HG03565 (cell line): ENCODE data around the gene GOLGA8R.
"Not testable (repeated sequence)": the region's sequence is repeated elsewhere in the genome, so short reads cannot be mapped to it uniquely, and the experiment has no call there.

Experiments used
- ATAC-seq: cut with Tn5 transposase; IDR thresholded peaks from one replicate; pipeline ENCODE4 v1.9.1; 2021; ENCODE audit warnings: mild to moderate bottlenecking, moderate library complexity; ENCODE audit not compliant: unreplicated experiment

GOLGA8R gene, protein sequence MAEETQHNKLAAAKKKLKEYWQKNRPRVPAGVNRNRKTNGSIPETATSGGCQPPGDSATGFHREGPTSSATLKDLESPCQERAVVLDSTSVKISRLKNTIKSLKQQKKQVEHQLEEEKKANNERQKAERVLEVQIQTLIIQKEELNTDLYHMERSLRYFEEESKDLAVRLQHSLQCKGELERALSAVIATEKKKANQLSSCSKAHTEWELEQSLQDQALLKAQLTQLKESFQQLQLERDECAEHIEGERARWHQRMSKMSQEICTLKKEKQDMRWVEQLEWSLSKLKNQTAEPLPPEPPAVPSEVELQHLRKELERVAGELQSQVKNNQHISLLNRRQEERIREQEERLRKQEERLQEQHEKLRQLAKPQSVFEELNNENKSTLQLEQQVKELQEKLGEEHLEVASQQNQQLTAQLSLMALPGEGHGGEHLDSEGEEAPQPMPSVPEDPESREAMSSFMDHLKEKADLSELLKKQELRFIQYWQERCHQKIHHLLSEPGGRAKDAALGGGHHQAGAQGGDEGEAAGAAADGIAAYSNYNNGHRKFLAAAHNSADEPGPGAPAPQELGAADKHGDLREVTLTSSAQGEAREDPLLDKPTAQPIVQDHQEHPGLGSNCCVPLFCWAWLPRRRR

DNA sequence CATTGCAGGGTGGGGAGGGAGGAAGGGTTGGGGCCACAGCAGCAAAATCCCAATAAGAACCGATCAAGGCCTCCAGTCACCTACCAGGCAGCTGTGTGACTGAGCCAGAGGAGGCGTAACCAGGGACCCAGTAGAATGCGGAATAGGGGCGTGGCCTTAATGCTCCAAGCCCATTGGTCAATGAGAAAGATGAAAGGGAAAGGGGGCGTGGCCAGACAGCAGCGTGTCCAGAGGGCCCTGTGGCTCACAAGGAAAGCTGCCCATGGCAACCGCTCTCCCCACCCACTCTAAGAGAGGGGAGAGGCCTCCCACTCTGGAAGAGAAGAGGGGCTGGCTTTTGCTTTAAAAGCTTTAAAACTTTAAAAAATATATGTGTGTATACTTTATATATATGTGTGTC is at the start of gene GOLGA8R:
Gene GOLGA8R, minus strand, starts transcription at position 101 of the 400 bp plus-strand sequence. Its CDS starts 98 bp downstream, at position 3.
- ATAC-seq: not testable (repeated sequence)

DNA sequence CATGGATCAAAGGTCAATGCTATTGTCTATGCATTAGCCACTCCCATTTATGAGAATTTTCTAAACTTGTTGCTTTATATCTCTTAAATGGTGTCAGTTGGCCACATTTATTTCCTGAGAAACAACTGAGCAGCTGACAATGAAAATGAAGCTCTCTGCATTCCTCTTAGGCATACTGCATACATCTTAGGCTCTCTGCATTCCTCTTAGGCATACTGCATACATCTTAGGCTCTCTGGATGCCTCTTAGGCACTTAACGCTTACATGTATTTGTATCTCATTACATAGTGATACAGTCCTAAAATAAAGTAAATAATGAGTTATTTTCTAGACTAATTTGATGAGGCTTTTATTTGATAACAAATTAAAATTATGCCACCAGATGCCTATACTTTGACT is 49.8 kb upstream of the GOLGA8R start:
- ATAC-seq: not testable (repeated sequence)

DNA sequence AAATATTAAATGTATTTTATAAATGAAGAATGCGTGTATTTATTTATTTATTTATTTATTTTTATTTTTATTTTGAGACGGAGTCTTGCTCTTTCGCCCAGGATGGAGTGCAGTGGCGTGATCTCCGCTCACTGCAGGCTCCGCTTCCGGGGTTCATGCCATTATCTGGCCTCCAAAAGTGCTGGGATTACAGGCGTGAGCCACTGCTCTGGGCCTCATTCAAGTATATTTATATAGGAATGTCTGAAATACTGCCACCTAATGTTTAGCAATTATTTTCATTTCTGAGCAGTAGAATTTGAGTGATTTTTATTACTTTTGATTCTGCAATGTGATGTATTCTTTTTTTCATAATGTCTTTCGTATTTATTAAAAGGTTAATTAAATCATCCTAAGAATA is 48.1 kb upstream of the GOLGA8R start:
- ATAC-seq: not testable (repeated sequence)

DNA sequence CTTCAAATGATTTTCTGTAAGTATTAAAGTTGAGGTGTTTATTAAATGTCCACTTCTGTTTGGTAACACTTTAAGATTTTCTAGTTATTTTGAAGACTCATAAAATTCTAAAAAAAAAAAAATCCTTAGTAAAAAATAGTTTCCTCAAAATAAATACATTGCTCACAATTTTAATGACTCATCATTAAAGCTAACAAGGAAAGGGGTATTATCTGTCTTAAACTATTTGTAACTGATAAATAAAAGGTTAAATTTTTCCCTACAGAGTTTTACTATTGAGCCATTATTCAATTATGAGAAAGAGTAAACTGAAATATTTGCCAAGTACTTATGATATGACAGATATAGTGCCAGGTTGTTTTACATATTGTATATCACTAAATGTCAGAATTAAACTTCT is 38.6 kb upstream of the GOLGA8R start:
- ATAC-seq: not testable (repeated sequence)

DNA sequence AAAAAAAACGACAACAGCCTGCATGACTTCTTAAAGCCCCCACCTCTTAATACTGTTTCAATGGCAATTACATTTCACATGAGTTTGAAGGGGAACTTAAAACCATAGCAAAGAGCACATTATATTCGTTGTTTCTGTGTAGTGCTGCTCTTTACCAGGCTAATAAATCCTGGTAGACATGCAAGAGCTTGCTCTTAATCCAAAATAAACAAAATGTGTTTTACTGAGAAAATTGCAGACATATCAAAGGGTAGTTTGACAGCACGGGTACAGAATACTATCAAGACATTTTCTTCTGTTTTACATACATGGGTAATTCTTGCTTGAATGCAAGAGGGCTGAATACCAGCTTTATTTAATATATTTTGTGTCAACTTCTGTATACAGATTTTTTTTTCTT is 24.3 kb upstream of the GOLGA8R start:
- not testable (repeated sequence) for ATAC-seq

DNA sequence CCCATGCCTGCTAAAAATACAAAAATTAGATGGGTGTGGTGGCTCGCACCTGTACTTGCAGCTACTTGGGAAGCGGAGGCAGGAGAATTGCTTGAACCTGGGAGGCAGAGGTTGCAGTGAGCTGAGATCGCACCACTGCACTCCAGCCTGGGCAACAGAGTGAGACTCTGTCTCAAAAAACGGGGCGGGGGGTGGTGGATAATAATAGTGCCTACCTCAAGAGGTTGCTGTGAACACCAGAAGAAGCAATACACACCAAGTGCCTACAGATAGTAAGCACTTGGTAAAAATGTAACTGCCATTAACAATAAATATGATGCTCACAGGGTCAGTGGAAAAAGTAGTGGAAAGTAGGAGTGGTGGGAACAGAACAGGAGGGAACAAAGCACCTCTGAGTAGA is 21.8 kb upstream of the GOLGA8R start:
- ATAC-seq: not testable (repeated sequence)

DNA sequence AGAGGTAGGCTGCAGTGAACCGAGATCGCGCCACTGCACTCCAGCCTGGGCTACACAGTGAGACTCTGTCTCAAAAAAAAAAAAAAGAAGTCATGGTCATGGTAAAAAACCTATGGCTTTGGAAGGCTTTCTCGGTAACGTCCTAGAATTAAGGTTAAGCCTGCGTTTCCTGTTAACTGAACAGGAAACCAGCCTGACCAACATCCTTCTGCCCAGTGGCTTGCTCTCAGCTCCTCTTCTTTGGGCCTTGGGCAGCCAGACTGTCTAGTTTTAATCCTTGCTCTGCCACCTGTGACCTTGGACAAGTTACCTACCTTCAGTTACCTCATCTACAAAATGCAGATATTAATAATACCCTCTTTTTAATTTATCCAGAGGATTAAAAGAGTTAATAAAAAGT is 6.7 kb upstream of the GOLGA8R start:
- ATAC-seq: not testable (repeated sequence)

DNA sequence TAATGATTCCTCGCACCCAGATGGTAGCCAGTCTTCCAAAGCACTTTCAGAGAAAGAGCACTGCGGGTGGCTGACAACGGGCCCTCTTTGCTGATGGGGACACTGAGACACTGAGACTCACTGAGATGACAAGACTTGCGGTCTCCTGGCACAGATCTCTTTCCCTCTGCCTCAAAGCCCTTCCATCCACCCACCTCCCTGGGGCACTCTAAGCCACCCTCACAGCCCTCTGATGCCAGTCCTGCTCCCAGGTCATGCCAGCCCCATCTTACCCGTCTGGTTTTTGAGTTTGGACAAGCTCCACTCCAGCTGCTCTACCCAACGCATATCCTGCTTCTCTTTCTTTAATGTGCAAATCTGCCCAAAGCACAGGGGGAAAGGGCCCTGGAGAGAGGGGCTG is 6.4 kb downstream of the GOLGA8R start:
- not testable (repeated sequence) for ATAC-seq

DNA sequence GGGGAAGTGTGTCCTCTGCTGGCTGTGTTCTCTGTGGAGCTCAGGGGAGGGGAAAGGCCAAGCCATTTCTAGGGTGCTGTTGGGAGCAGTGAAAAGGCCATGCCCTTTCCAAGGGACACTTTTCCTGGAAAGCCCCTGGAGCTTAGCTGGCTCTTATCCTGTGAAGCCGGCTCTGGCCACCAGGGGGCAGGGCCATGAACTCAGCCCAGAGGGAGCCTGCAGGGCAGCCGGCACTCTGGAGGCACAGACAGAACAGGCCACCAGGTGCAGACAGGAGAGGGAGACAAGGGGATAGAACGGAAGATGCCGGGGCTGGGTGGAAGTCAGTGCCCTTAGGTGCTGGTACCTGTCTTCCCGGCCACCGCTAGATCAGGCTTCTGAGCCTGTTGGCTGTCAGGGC is 15.1 kb downstream of the GOLGA8R start:
- not testable (repeated sequence) for ATAC-seq

DNA sequence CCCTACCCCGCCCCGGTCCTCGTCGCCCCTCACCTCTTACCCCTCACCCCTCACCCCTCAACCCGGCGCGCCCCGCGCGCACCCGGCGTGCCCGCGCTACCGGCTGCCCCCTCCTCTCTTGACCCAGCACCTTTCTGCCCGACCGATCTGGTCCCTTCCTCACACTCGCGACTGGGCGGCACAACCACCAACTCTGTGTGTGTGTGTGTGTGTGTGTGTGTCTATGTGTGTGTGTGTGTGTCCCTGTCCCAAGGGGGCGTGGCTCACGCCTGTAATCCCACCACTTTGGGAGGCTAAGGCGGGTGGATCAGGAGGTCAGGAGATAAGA is 20.4 kb downstream of the GOLGA8R start:
- ATAC-seq: not testable (repeated sequence)

DNA sequence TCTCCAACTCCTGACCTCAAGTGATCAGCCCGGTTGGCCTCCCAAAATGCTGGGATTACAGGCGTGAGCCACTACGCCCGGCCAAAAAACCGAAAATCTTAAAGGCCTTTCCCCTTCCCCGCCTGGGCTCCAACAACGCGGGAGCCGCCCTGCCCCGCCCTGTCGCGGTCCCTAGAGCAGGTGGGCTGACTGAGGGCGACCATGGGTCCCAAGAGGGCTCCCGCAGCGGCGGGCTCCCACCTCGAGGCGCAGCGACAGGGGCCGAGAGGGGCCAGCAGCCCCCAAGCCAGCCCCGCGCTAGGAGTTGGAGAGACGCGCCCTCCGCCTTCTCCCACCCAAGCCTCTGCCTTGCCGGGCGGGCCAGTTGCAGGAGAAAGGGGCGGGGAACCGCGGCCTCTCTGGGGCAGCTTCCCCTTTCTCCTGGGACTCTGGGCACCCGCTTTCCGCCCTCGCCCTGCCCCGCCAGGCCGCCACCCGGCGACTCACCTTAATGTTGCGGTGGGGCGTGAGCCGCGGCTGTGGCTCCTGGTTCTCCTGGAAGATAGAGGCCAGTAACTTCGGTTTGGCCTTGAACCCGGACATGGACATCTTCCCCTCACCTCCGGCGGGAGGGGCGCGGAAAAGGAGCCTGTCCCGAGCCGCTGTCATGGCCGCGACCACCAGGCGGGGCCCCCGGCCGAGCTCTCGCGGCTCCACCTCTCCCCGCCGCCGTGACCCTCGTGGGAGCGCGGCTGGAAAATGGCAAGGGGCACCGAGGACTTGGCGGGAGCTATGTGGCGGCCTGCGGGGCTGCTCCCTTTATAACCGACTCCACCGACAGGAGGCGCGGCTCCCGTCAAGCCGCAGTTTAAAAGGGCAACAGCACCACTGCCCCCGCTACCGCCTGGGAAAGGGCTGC is 21.0 kb downstream of the GOLGA8R start, which contains the start of gene CHRFAM7A:
Gene CHRFAM7A, minus strand, starts transcription at position 775 of the 898 bp plus-strand sequence. CDS start 10,189 bp downstream, outside the sequence.
- ATAC-seq: not testable (repeated sequence)

DNA sequence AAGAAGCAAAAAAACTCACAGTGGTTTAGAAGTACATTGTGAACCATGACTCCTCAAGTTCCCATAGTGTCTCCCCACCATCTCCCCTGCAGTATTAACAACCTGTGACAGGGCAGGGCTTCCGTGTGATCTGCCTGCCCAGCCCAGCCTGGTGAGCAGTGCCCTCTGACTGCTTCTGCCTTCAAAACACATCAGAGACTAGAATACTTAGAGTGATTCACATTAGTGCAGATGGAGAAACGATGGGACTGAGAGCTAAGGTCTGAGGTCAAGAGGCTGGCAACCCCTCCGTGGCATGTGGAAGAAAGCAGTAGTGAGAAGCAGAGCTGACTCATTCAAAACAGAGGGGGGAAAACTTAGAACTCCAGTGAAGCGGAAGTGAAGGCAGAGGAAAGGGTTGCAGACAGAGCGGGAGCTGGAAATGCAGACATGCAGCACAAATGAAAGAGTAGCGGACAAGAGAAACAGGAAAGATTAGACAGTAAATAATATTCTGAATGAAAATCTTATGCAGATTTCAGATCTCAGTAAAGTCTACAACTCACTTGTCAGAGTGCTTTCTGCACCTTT is 27.7 kb downstream of the GOLGA8R start:
- ATAC-seq: not testable (repeated sequence)

DNA sequence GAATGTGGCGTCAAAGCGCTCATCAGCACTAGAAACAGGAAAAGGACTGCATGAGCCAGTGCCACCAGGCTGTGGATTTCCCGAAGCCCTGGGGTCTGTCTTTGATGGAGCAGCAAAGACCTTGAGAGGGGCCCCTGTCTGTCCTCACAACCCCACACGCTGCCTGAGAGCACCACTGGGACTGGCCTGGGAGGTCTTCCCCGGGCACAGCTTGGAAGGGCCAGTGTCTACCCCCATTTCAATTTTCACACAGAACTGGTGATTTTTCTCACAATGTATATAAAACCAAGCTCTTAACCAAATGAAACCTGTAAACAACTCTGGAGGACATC is 37.0 kb downstream of the GOLGA8R start:
- ATAC-seq: not testable (repeated sequence)

DNA sequence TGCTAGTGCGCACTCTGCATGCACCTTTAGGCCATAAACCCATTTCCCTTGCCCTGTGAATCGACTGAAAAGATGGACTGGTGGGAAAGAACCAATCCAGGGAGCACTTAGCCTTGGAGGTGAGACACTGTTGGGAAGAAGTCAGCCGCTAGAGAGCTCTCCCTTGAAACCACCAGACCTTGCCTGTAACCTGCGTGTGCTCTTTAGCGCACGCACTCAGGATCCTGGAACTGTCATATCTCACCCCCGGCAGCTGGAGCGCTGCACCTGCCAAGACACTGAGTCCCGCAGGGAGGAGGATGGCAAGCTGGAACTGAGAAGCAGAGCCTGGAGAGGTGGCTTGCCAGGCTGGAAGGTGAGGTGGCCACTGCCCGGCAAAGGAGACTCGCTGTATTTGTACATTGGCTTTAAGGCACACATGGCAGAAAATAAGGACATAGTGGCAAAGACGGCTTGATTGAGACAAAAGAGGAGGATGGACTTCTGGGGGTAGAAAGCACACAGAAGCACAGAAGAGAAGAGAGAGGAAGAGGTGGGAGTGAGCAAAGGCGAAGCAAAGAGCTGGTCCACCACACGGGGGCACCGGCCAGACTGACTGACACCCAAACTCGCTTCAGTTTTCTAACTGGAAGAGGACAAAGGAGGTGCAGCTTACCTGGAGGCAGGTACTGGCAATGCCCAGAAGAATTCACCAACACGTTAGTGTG is 37.5 kb downstream of the GOLGA8R start:
- not testable (repeated sequence) for ATAC-seq

DNA sequence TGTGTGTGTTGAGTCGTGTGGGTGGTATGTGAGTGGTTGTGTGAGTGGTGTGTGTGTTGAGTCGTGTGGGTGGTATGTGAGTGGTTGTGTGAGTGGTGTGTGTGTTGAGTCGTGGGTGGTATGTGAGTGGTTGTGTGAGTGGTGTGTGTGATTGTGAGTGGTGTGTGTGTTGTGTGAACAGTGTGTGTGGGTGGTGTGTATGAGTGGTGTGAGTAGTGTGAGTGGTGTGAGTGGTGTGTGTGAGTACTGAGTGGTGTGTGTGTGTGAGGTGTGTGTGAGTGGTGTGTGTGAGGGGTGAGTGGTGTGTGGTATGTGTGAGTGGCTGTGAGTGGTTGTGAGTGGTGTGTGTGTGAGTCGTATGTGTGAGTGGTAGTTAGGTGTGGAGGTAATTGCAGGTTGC is 38.2 kb downstream of the GOLGA8R start:
- not testable (repeated sequence) for ATAC-seq

DNA sequence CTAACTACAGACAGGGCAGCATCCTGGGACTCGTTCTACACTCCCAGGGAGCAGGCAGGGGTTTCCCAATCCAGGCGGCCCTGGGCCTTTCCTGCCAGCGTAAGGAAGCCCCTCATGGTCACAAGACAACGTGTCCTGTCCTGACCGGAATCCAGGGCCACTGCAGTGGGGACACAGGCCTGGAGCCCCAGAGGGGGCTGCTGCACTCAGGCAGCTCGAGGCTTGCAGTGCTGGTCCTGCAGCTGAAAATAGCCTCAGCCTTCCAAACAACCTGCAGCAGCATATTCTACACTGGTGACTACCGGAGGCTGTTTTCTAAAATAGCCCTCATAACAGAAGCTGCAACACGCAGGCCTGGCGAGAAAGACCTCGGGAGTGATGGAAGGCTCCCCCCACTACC is 39.2 kb downstream of the GOLGA8R start:
- ATAC-seq: not testable (repeated sequence)

DNA sequence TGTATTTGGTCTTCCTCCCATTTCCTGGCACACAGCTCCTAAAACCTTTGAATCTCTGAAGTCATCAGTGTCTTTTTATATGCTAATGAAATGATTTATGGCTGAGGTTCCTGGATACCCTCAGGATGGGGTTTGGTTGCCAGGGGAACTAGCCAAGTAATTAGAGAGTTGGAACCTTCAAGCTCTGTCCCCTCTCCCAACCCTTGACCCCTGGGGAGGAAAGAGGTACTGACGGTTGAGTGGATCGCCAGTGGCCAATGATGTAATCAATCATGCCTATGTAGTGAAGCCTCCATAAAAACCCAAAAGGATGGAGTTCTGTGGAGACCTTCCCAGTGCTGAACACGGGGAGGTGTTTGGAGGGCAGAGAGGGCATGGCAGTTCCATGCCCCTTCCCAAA is 45.8 kb downstream of the GOLGA8R start:
- ATAC-seq: not testable (repeated sequence)

DNA sequence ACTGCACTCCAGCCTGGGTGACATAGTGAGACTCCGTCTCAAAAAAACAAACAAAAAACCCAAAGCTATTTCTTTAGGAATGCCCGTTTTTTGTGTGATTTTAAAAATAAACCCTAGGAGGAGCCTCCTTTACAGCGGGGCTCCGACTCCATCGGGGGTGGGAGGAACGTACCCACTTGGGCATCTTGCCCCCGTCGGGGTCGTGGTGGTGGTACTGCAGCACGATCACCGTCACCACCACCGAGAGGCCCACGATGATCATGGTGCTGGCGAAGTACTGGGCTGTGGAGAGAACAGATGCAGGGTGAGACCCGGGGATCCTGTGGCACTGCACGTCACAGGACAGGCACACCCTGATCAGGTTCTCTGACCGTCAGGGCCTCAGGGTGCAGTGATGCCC is 46.8 kb downstream of the GOLGA8R start:
- not testable (repeated sequence) for ATAC-seq

DNA sequence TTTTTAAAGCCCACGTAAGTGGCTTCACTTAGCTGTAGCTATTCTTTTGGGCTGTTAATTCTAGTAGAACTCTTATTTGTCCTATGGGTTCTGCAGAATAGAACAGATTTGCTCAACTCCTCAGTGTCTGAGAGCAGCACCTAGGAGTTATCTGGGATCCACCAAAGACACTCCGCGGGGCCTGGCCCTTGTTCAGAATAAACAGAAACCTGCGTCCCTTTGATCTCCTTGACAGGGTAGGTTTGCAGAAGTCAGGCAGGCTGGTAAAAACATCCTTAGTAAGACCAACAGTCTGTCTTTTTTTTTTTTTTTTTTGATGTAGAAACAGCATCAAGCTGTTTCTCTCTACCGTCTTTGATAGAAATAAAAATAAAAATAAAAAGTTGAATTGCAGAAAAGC is 52.7 kb downstream of the GOLGA8R start:
- ATAC-seq: not testable (repeated sequence)

DNA sequence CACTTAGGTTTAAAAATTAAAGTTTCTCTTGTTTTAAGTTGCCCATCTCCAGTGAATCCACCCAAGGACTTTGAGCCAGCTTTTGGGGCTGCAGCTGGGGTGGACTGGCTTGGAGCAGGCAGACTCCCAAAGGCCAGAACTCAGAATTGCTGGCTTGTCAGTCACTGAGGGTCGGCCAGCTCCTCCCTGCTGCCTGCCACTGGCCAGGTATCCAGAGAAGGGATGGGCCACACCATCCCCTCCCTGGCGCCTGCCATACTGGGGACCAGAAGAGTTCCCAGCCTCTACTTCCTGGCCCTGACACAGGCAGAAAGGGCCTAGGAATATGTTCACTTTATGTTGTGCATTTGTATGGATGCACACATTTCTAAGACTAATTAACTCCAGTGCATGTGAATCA is 53.1 kb downstream of the GOLGA8R start:
- not testable (repeated sequence) for ATAC-seq
